Small intestine (tissue), 7 donors: ENCODE results near the gene SLC5A2. TPM values are rescaled to one million over a fixed set of nuclear protein-coding genes. Genes with fewer than 3 reads are reported as not detected.
A peak's percentile ranks its signal among the peaks of the same experiment; 100 is the strongest.

Source experiments
- DNase-seq, 2 donors: peaks; one replicate each; pipeline versions ENCODE4 v3.0.0 to v3.0.0-alpha.2; 2013
- FAIRE-seq: peaks from 2 replicates; lab custom pipeline; 2012; peaks lifted over from hg19 to GRCh38; lab: Jason Lieb, UNC
- H3K27ac ChIP-seq, 3 donors: one replicate each; pipeline ENCODE4 v1.5.1; 2013; ENCODE audit warnings: low read length in 2 of 3, mild to moderate bottlenecking in 2 of 3, control low read depth in 1 of 3, inconsistent platforms in 1 of 3, low read depth in 1 of 3, moderate library complexity in 1 of 3
- H3K27me3 ChIP-seq, 3 donors: one replicate each; pipeline ENCODE4 v1.6.1; 2013; ENCODE audit warnings: low read length in 3 of 3, inconsistent platforms in 1 of 3; ENCODE audit not compliant: control insufficient read depth in 3 of 3, insufficient read depth in 3 of 3
- H3K36me3 ChIP-seq, 3 donors: one replicate each; pipeline ENCODE4 v1.6.1; 2013; ENCODE audit warnings: low read length in 3 of 3, inconsistent platforms in 1 of 3, low read depth in 1 of 3, mild to moderate bottlenecking in 1 of 3, moderate library complexity in 1 of 3; ENCODE audit not compliant: control insufficient read depth in 3 of 3, insufficient read depth in 2 of 3
- H3K4me1 ChIP-seq, 3 donors: one replicate each; pipeline ENCODE4 v1.6.1; 2013; ENCODE audit warnings: low read length in 2 of 3, inconsistent platforms in 1 of 3, low read depth in 1 of 3, mild to moderate bottlenecking in 1 of 3, moderate library complexity in 1 of 3; ENCODE audit not compliant: control insufficient read depth in 3 of 3, insufficient read depth in 2 of 3
- H3K4me3 ChIP-seq, 3 donors: one replicate each; pipeline ENCODE4 v1.5.1; 2013; ENCODE audit warnings: low read length in 3 of 3, control low read depth in 1 of 3, inconsistent platforms in 1 of 3, low read depth in 1 of 3, mild to moderate bottlenecking in 1 of 3, moderate library complexity in 1 of 3
- H3K9me3 ChIP-seq, 2 donors: one replicate each; pipeline ENCODE4 v1.6.1; 2013; ENCODE audit warnings: low read depth in 1 of 2, low read length in 1 of 2; ENCODE audit not compliant: control insufficient read depth in 2 of 2, insufficient read depth in 1 of 2
- WGBS, 3 donors: extraction: QIAGEN DNeasy Blood & Tissue Kit; methylation state at CpG; one replicate each; pipeline ENCODE4 v1.1.7; 2013; 5-methylcytosine and 5-hydroxymethylcytosine counted together
- polyA plus RNA-seq, 4 donors: library from polyadenylated mRNA; stranded (reverse) in 3 of 4; unstranded in 1 of 4; fragments of 200-250 nt in 3 of 4; fragments of 120-200 nt in 1 of 4; gene quantifications; one replicate each; pipeline versions ENCODE4 v1.2.1 to v1.2.3, GENCODE V29; 2013
- donor health status: healthy with polysubstance abuse.
- donor health status: control.
- donor health status: control.
- donor health status: Bipolar disorder and iron deficiency.
- donor health status: healthy.

The SLC5A2 gene
- polyA plus RNA-seq, 4 donors: 0.81 to 10.4 (median 1.6) TPM

DNA sequence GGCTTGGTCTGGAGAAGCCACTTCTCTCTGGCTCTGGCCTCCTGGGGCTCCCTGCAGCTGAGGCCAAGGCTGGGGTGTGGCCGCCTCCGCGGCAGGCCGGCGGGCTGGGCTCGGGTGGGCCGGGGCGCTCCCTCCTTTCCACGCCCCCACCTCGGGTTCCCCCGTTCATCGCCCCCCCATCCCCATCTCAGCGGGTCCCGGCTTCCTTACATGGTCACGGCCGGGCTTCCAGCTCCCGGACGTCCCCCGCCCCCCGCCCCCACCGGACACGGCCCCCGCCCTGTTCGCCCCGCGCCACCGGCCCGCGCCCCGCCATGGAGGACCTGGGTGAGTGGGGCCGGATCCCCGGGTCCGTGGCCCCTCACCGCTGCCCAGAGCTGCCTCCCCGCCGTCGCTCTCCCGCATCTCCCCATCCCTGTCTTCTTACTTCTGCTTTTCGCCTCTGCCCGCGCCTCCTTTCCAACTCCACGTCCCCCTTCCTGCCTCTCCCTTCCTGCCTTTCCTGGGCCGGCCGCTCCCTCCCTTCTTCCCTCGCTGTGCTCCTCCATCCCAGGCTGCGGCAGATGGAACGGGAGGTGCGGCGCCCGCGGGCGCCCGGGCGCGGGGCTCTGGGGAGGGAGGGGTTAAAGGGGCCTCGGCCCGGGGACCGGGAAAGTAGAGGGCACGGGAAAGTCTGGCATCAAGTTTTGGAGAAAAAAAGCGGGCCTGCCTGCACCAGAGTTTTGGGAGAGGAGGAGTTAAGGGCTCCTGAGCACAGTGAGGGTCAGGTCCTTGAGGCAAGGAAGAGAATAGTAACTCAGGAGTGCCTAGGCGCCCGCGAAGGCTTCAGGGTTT is 10.8 kb upstream of the SLC5A2 start, which contains the start of gene TGFB1I1:
Gene TGFB1I1 (plus strand): TSS at position 278 of the 834 bp plus-strand sequence. CDS start 37 bp downstream, at position 315.
- peak in 1 of 2 donors; percentile 60 for DNase-seq
- 1 to 6% (median 2%) methylated on average over 39 to 63 of the region's 63 CpGs for WGBS, 3 donors
- Histone ChIP-seq H3K27ac (peak within 1 kb of the TSS in 2 of 3 donors; percentile 86 to 92), H3K4me3 (peak within 1 kb of the TSS; percentile 33 to 68 (median 62)), H3K4me1 (peaks cover 2 to 13% (median 4%) of the 10 kb centered on the region in 3 donors), H3K27me3 (no peaks in the 10 kb centered on the region), H3K36me3 (peaks cover 0 to 11% (median 0%) of the 10 kb centered on the region in 3 donors), H3K9me3 (peaks cover 0 to 5% of the 10 kb centered on the region in 2 donors)
- no peak for FAIRE-seq

GRCh38 chr16:31472709-31473203 is 10.2 kb upstream of the SLC5A2 start:
- H3K36me3 ChIP-seq: peaks cover 0 to 9% (median 0%) of the 10 kb centered on the region in 3 donors
- DNase-seq: peak; percentile 74 to 77
- no peak for FAIRE-seq
- 33 to 49% (median 46%) methylated on average over 20 of the region's 20 CpGs for WGBS, 3 donors
- H3K4me3 ChIP-seq: peak overlapping the region in 1 of 3 donors; percentile 62
- peaks cover 2 to 15% (median 4%) of the 10 kb centered on the region in 3 donors for H3K4me1 ChIP-seq
- no peaks in the 10 kb centered on the region for H3K27me3 ChIP-seq
- peak overlapping the region in 2 of 3 donors; percentile 86 to 92 for H3K27ac ChIP-seq
- peaks cover 0 to 5% of the 10 kb centered on the region in 2 donors for H3K9me3 ChIP-seq

DNA sequence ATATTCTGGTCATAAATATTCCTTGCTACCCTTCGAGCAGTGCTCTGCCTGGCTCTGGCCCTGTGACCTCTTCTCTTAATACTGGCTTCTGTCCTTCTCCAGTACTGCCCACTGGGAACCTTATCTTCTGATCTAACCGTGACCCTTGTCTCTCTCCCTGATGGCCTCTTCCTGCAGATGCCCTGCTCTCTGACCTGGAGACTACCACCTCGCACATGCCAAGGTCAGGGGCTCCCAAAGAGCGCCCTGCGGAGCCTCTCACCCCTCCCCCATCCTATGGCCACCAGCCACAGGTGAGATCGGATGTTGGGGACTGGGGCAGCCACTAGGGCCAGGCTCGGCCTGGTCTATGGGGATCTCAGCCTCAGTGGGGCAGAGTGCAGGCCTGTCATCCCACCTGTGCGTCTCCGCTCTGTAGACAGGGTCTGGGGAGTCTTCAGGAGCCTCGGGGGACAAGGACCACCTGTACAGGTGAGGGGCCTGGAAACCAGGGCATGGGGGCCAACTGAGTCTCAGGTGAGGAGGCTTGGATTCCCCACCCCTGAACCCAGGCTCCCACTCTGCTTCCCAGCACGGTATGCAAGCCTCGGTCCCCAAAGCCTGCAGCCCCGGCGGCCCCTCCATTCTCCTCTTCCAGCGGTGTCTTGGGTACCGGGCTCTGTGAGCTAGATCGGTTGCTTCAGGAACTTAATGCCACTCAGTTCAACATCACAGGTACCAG is 9.5 kb upstream of the SLC5A2 start:
- 82 to 87% (median 84%) methylated on average over 17 of the region's 17 CpGs for WGBS, 3 donors
- peak overlapping the region in 1 of 3 donors; percentile 92 for H3K27ac ChIP-seq
- H3K4me1 ChIP-seq: peaks cover 2 to 21% (median 7%) of the 10 kb centered on the region in 3 donors
- H3K4me3 ChIP-seq: no peak overlapping the region
- no peak for FAIRE-seq
- DNase-seq: no peak
- H3K9me3 ChIP-seq: peaks cover 0 to 5% of the 10 kb centered on the region in 2 donors
- peaks cover 0 to 12% (median 0%) of the 10 kb centered on the region in 3 donors for H3K36me3 ChIP-seq
- no peaks in the 10 kb centered on the region for H3K27me3 ChIP-seq

GRCh38 chr16:31474173-31474714 is 8.7 kb upstream of the SLC5A2 start:
- no peak for DNase-seq
- Histone ChIP-seq H3K4me3 (no peak overlapping the region), H3K4me1 (peaks cover 2 to 27% (median 9%) of the 10 kb centered on the region in 3 donors), H3K9me3 (peaks cover 0 to 5% of the 10 kb centered on the region in 2 donors), H3K36me3 (peaks cover 0 to 12% (median 0%) of the 10 kb centered on the region in 3 donors), H3K27ac (no peak overlapping the region), H3K27me3 (no peaks in the 10 kb centered on the region)
- 50 to 66% (median 60%) methylated on average over 12 of the region's 12 CpGs for WGBS, 3 donors
- no peak for FAIRE-seq

DNA sequence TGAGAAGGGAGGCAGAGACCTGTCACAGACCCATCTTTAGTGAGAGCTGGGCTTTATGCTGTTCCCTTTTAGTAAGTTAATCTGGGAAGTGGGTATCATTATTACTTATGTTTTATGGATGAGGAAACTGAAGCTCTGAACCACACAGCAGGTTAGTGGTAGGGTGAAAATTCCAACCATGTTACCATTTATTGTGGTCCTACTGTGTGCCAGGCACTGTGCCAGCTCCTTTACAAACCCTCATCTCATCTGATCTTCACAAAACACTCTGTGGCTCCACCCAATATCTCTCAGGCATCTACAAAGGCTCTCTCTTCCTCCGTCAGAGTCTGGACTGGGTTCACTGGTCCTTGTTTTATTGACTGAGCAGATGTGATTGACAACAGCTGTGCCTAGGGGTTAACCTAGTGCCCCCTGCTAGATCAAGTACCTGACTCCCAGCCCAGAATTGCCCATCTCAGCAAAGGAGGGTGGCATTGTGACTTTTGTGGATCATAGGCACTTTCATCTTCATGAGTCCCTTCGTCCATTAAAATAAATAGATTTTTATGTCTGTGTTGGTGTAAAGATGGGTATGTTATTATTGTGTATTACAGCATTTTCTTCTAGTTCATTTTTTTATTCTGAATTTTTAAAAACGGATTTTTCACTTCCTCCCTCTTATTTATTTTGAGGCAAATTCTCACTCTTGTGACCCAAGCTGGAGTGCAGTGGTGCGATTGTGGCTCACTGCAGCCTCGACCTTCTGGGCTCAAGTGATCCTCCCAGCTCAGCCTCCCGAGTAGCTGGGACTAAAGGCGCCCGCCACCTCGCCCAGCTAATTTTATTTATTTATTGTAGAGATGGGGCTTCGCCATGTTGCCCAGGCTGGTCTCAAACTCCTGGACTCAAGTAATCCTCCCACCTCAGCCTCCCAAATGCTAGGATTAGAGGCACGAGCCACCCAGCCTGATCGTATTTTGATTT is 7.9 kb upstream of the SLC5A2 start:
- Histone ChIP-seq H3K27me3 (no peaks in the 10 kb centered on the region), H3K27ac (no peak overlapping the region), H3K9me3 (peaks cover 0 to 5% of the 10 kb centered on the region in 2 donors), H3K36me3 (peaks cover 0 to 12% (median 0%) of the 10 kb centered on the region in 3 donors), H3K4me3 (no peak overlapping the region), H3K4me1 (peaks cover 2 to 32% (median 12%) of the 10 kb centered on the region in 3 donors)
- FAIRE-seq: no peak
- no peak for DNase-seq
- 83 to 86% (median 84%) methylated on average over 12 of the region's 12 CpGs for WGBS, 3 donors

- H3K27me3 ChIP-seq: no peaks in the 10 kb centered on the region
- 6 to 62% (median 37%) methylated on average over 20 to 26 of the region's 26 CpGs for WGBS, 3 donors
- peak overlapping the region in 2 of 3 donors; percentile 51 to 57 for H3K4me3 ChIP-seq
- DNase-seq (no peak), FAIRE-seq (no peak)
- peaks cover 0 to 5% of the 10 kb centered on the region in 2 donors for H3K9me3 ChIP-seq
- peak overlapping the region in 1 of 3 donors; percentile 98 for H3K27ac ChIP-seq
- peaks cover 0 to 12% (median 0%) of the 10 kb centered on the region in 3 donors for H3K36me3 ChIP-seq
- peaks cover 2 to 38% (median 12%) of the 10 kb centered on the region in 3 donors for H3K4me1 ChIP-seq
These were observed 7.0 kb upstream of the SLC5A2 start for GRCh38 chr16:31475946-31476302.
